Measurements from ENCODE around the gene MAOA. TPM values are rescaled to one million over a fixed set of nuclear protein-coding genes. Genes with fewer than 3 reads are reported as not detected.

MAOA gene
- total RNA-seq, 2 donors from 2014 or later, result 47.1 to 118 TPM

GRCh38 chrX:43627147-43627546 is 29.0 kb upstream of the MAOA start:
- intact Hi-C loops (cut with DNase I), result no loop called here
- Histone ChIP-seq H3K4me3 (no peak overlapping the region), H3K27me3 (no peaks in the 10 kb centered on the region), H3K27ac (no peak overlapping the region), H3K9me3 (no peaks in the 10 kb centered on the region), H3K4me1 (no peaks in the 10 kb centered on the region), H3K36me3 (replicated peaks in 1 of 2; ENCODE audit: insufficient read depth in 1 of 2, low read depth in 2 of 2) (no peaks in the 10 kb centered on the region)
- no peak for ATAC-seq
- TF ChIP-seq CTCF (IDR thresholded peaks at IDR 0.05) (no peak), POLR2A (IDR thresholded peaks at IDR 0.05) (no peak)
- no peak for DNase-seq

DNA sequence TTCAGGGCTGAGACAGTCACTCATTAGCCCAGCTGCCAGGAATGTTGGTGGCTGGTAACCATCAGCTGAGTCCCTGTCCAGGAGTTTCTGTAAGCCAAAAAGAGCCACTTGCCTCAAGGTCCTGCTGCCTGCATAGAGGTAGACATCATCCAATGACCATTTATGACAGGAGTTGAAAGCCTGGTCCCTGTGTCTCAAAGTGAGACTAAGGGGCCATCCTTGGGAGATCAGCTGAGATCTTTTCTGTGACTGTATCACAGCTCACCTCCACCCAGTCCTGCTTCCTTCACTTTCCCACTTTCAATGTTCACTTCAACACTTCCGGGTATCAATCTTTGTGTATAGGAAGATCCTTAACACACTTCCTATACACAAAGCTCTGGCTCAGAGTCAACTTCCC is 28.4 kb upstream of the MAOA start:
- intact Hi-C loops (cut with DNase I), result no loop called here
- Histone ChIP-seq H3K36me3 (replicated peaks in 1 of 2; ENCODE audit: insufficient read depth in 1 of 2, low read depth in 2 of 2) (no peaks in the 10 kb centered on the region), H3K27me3 (no peaks in the 10 kb centered on the region), H3K27ac (no peak overlapping the region), H3K4me3 (no peak overlapping the region), H3K9me3 (no peaks in the 10 kb centered on the region), H3K4me1 (no peaks in the 10 kb centered on the region)
- 54 to 83% methylated on average over 1 of the region's 1 CpG for WGBS, 2 donors
- ATAC-seq, result no peak
- DNase-seq, result no peak
- TF ChIP-seq CTCF (IDR thresholded peaks at IDR 0.05), result no peak

DNA sequence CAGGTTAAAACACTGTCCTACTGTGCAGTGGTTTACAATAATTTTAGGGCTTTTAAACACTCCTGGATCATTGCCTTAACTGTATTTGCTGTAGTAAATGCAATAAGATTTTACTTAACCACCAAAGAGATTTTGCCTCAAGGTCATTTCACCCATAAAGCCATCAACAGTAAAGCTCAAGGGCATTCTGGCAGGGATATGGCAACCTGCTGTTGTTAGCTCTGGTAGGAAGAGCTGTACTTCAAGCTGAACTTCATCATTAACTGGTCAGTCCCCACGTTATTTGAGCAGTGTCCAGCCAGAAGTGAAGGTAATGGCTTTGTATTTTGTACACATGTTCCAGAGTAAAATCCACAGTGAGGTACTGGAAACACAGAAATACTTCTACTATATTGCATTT is 26.9 kb upstream of the MAOA start:
- 0 to 20% methylated on average over 1 of the region's 1 CpG for WGBS, 2 donors
- TF ChIP-seq POLR2A (IDR thresholded peaks at IDR 0.05) (no peak), CTCF (IDR thresholded peaks at IDR 0.05) (no peak)
- no peak overlapping the region for H3K4me3 ChIP-seq
- H3K36me3 ChIP-seq (replicated peaks in 1 of 2; ENCODE audit: insufficient read depth in 1 of 2, low read depth in 2 of 2), result no peaks in the 10 kb centered on the region
- ATAC-seq (no peak), DNase-seq (no peak)
- intact Hi-C loops (cut with DNase I), result no loop called here
- H3K27me3 ChIP-seq, result no peaks in the 10 kb centered on the region
- H3K4me1 ChIP-seq, result no peaks in the 10 kb centered on the region
- no peak overlapping the region for H3K27ac ChIP-seq
- H3K9me3 ChIP-seq, result no peaks in the 10 kb centered on the region

DNA sequence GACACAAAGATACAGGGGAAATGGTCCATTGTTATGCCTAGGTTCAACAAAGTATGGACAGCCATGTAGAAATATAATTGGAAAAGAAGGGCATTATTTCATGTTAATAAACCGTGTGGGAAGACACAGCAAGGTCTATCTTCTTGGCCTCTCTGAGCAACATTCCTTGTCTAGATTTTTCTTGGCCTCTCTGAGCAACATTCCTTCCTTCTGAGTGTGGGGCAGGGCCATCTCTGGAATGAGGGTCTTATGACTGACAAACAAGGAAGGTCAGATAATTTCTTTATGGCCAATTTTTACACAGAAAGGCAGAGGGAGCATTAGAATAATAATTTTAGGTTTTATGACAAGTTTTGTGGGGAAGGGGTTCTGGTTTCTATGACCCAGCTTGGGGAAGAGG is 24.3 kb upstream of the MAOA start:
- no peaks in the 10 kb centered on the region for H3K27me3 ChIP-seq
- DNase-seq (no peak), ATAC-seq (no peak)
- intact Hi-C loops (cut with DNase I), result no loop called here
- H3K36me3 ChIP-seq (replicated peaks in 1 of 2; ENCODE audit: insufficient read depth in 1 of 2, low read depth in 2 of 2), result no peaks in the 10 kb centered on the region
- TF ChIP-seq POLR2A (IDR thresholded peaks at IDR 0.05) (no peak), CTCF (IDR thresholded peaks at IDR 0.05) (no peak)
- no peaks in the 10 kb centered on the region for H3K9me3 ChIP-seq
- WGBS, 2 donors, result 85 to 90% methylated on average over 1 of the region's 1 CpG
- H3K4me3 ChIP-seq, result no peak overlapping the region
- no peak overlapping the region for H3K27ac ChIP-seq
- no peaks in the 10 kb centered on the region for H3K4me1 ChIP-seq

DNA sequence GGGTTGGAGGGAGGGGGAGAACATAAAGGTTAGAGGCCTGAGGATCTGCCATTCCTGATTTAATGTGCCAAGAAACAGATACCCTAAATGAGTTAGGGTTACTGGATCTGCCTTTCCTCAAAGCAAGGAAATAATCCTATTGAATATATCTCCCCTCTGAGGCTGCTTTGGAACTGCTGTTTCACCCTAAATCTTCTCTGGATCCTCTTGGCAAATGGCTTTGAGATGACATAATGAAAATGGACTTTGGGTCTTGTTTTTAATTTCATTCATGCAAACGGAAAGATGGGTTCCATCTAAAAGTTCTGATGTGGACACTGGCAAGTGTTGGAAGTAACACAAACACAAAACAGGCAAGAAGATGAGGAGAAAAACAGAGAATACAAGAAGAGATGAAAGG is 23.0 kb upstream of the MAOA start:
- Histone ChIP-seq H3K9me3 (no peaks in the 10 kb centered on the region), H3K4me3 (no peak overlapping the region), H3K27me3 (no peaks in the 10 kb centered on the region), H3K27ac (no peak overlapping the region), H3K36me3 (replicated peaks in 1 of 2; ENCODE audit: insufficient read depth in 1 of 2, low read depth in 2 of 2) (no peaks in the 10 kb centered on the region), H3K4me1 (no peaks in the 10 kb centered on the region)
- 80 to 100% methylated on average over 1 of the region's 1 CpG for WGBS, 2 donors
- TF ChIP-seq CTCF (IDR thresholded peaks at IDR 0.05) (no peak), POLR2A (IDR thresholded peaks at IDR 0.05) (no peak)
- DNase-seq (no peak), ATAC-seq (no peak)
- intact Hi-C loops (cut with DNase I), result no loop called here
